ENCODE data around the gene TCF4. TPM values are rescaled to one million over a fixed set of nuclear protein-coding genes. Genes with fewer than 3 reads are reported as not detected.

Gene TCF4
- total RNA-seq, 4 donors from 2014 or later = 30.3 to 51.1 (median 40.1) TPM

DNA sequence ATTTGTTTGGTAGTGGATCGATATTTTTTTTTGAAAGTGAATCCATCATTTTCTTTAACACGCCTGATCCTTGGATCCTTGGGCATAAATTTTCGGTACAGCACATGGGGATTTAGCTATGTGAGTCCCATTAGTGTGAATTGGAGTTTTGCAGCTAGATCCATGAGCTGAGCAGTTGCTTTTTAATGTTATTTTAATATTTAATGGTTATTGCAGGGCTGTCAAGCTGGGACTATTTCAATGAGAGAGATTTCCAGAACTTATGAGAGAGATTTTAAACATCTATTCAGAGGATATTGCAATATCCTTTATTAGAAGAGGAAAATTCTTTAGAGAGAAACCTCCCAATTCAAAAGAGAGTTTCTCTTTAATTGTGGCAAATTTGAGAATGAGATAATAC is 35.6 kb upstream of the TCF4 start:
- no peaks in the 10 kb centered on the region for H3K27me3 ChIP-seq
- no peak overlapping the region for H3K27ac ChIP-seq
- TF ChIP-seq CTCF (IDR thresholded peaks at IDR 0.05) (no peak), EP300 (IDR thresholded peaks at IDR 0.05; ENCODE audit: low read depth) (no peak), POLR2AphosphoS5 (IDR thresholded peaks at IDR 0.05) (no peak), POLR2A (IDR thresholded peaks at IDR 0.05) (no peak)
- intact Hi-C loops (cut with DNase I; ENCODE audit: low total_unique reads) (no loop called here), in situ Hi-C loops (cut with MboI; ENCODE audit: low pct_ligation_motif_present in 1 of 4, low pct_unique_long_range_greater_than_20kb in 1 of 4, low sequenced_read_pairs in 3 of 4) (no loop called here)
- no peak overlapping the region for H3K4me3 ChIP-seq
- 84 to 87% methylated on average over 3 of the region's 3 CpGs for WGBS, 2 donors (ENCODE audit: low coverage in 1 of 2)
- no peaks in the 10 kb centered on the region for H3K4me1 ChIP-seq
- H3K9me3 ChIP-seq = no peaks in the 10 kb centered on the region
- no peak for DNase-seq
- no peaks in the 10 kb centered on the region for H3K36me3 ChIP-seq

DNA sequence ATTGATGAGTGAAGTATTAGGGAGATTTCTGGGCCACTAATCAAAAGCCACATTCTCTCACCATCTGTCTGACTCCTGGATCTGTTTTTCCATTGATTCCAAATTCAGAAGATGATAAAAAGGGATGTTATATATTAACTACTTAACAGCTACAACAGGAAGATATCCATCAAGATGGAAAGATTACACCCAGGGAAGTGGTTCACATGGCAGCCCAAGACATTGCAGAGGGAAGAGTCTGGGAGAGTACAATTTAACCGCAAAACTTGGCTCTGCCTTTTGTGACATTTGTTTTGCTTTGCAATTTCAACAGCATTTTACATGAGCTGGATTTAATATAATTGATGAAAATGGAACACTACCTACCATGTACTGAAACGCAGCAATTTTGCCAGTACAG is 22.5 kb upstream of the TCF4 start:
- Histone ChIP-seq H3K4me1 (no peaks in the 10 kb centered on the region), H3K27me3 (no peaks in the 10 kb centered on the region), H3K27ac (no peak overlapping the region), H3K9me3 (peaks cover 0 to 3% of the 10 kb centered on the region in 2 donors), H3K4me3 (no peak overlapping the region), H3K36me3 (no peaks in the 10 kb centered on the region)
- intact Hi-C loops (cut with DNase I; ENCODE audit: low total_unique reads) = no loop called here
- WGBS, 2 donors (ENCODE audit: low coverage in 1 of 2) = 88% methylated on average over 2 of the region's 2 CpGs; no CpG with 5 or more reads in 1 of the 2 donors
- no peak for TF ChIP-seq POLR2A (IDR thresholded peaks at IDR 0.05)
- TF ChIP-seq EP300 (IDR thresholded peaks at IDR 0.05; ENCODE audit: low read depth) = no peak
- in situ Hi-C loops (cut with MboI; ENCODE audit: low pct_ligation_motif_present in 1 of 4, low pct_unique_long_range_greater_than_20kb in 1 of 4, low sequenced_read_pairs in 3 of 4) = no loop called here
- DNase-seq = no peak

DNA sequence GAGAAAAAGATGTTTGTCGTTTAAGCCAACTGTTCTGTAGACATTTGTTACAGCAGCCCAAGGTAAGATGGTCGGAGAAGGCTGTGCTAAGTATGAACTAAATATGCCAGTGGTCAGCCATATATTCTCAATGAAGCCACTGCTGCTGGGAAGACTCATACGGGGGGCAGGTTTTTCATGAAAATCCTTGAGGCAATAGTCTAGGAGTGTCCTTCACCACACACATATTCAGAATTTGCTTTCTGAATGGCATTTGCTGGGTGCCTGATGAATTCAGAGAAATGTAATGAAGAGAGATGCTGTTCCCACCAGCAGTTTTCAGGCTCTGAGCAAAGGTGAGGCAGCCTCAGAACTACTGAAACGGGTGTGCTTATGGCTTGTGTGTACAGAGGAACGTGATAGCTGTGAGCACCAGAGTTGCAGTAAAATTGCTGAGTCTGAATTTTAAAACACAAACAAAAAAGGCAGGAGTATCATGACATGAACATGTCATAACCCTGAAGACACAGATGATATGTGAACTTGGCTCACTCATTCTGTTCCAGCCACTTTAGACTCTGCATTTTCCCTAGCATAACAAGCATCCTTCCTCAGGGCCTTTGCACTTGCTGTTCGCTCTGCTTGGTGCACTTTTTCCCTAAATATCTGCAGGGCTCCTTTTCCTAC is 21.3 kb upstream of the TCF4 start:
- Histone ChIP-seq H3K9me3 (no peaks in the 10 kb centered on the region), H3K27ac (no peak overlapping the region), H3K27me3 (no peaks in the 10 kb centered on the region), H3K4me3 (no peak overlapping the region), H3K4me1 (no peaks in the 10 kb centered on the region), H3K36me3 (no peaks in the 10 kb centered on the region)
- DNase-seq = no peak
- in situ Hi-C loops (cut with MboI; ENCODE audit: low pct_ligation_motif_present in 1 of 4, low pct_unique_long_range_greater_than_20kb in 1 of 4, low sequenced_read_pairs in 3 of 4) (no loop called here), intact Hi-C loops (cut with DNase I; ENCODE audit: low total_unique reads) (no loop called here)
- TF ChIP-seq POLR2A (IDR thresholded peaks at IDR 0.05) (no peak), CTCF (IDR thresholded peaks at IDR 0.05) (no peak)
- 82 to 100% methylated on average over 1 to 6 of the region's 6 CpGs for WGBS, 2 donors (ENCODE audit: low coverage in 1 of 2)

DNA sequence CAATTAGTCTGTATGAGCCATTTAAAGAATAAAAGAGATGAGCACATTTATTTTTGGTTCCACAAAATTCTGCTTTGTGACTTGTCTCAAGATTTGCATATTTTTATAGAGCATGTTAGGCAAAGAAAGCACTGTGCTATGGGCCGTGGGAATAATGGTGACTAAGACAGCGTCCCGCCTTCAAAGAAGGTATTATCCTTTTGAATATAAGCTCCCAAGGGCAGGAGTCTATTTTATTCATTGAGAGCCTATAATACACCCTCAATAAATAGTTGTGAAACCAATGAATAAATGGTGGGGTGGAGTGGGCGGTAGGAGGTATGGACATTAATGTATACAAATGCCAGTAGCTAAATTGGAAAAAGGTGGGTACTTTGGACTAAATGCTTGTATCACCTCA is 20.5 kb upstream of the TCF4 start:
- H3K27me3 ChIP-seq = no peaks in the 10 kb centered on the region
- no peak for DNase-seq
- no peaks in the 10 kb centered on the region for H3K9me3 ChIP-seq
- no peak overlapping the region for H3K27ac ChIP-seq
- no peaks in the 10 kb centered on the region for H3K4me1 ChIP-seq
- in situ Hi-C loops (cut with MboI; ENCODE audit: low pct_ligation_motif_present in 1 of 4, low pct_unique_long_range_greater_than_20kb in 1 of 4, low sequenced_read_pairs in 3 of 4) (no loop called here), intact Hi-C loops (cut with DNase I; ENCODE audit: low total_unique reads) (no loop called here)
- no peaks in the 10 kb centered on the region for H3K36me3 ChIP-seq
- no peak for TF ChIP-seq POLR2AphosphoS5 (IDR thresholded peaks at IDR 0.05)
- no peak for TF ChIP-seq EP300 (IDR thresholded peaks at IDR 0.05; ENCODE audit: low read depth)
- no peak for TF ChIP-seq POLR2A (IDR thresholded peaks at IDR 0.05)
- TF ChIP-seq CTCF (IDR thresholded peaks at IDR 0.05) = no peak
- H3K4me3 ChIP-seq = no peak overlapping the region
- WGBS, 2 donors (ENCODE audit: low coverage in 1 of 2) = 91 to 97% methylated on average over 4 of the region's 4 CpGs

GRCh38 chr18:55607773-55608172 is 19.8 kb upstream of the TCF4 start:
- H3K36me3 ChIP-seq = no peaks in the 10 kb centered on the region
- H3K27ac ChIP-seq = no peak overlapping the region
- no peak overlapping the region for H3K4me3 ChIP-seq
- TF ChIP-seq EP300 (IDR thresholded peaks at IDR 0.05; ENCODE audit: low read depth) (no peak), CTCF (IDR thresholded peaks at IDR 0.05) (no peak), POLR2A (IDR thresholded peaks at IDR 0.05) (no peak), POLR2AphosphoS5 (IDR thresholded peaks at IDR 0.05) (no peak)
- no peaks in the 10 kb centered on the region for H3K4me1 ChIP-seq
- no peaks in the 10 kb centered on the region for H3K9me3 ChIP-seq
- no peaks in the 10 kb centered on the region for H3K27me3 ChIP-seq
- intact Hi-C loops (cut with DNase I; ENCODE audit: low total_unique reads) = no loop called here
- in situ Hi-C loops (cut with MboI; ENCODE audit: low pct_ligation_motif_present in 1 of 4, low pct_unique_long_range_greater_than_20kb in 1 of 4, low sequenced_read_pairs in 3 of 4) = no loop called here
- WGBS, 2 donors (ENCODE audit: low coverage in 1 of 2) = 82 to 100% methylated on average over 2 of the region's 2 CpGs
- DNase-seq = no peak
